ENCODE results near the gene MEAK7. TPM values are rescaled to one million over a fixed set of nuclear protein-coding genes. Genes with fewer than 3 reads are reported as not detected.

MEAK7 gene
- 28.5 TPM for total RNA-seq

- Histone ChIP-seq H3K27me3 (no peaks in the 10 kb centered on the region), H3K4me1 (peaks cover 36% of the 10 kb centered on the region), H3K27ac (peak within 1 kb of the TSS; percentile 84), H3K4me3 (peak within 1 kb of the TSS; percentile 79 to 98), H3K9me3 (no peaks in the 10 kb centered on the region), H3K36me3 (no peaks in the 10 kb centered on the region)
- TF ChIP-seq POLR2A (IDR thresholded peaks at IDR 0.05), result peak; percentile 36 to 62
- peak; percentile 90 to 93 for TF ChIP-seq POLR2AphosphoS5 (IDR thresholded peaks at IDR 0.05; ENCODE audit: insufficient read depth in 1 of 2, low read depth in 1 of 2)
- no peak for TF ChIP-seq CTCF (IDR thresholded peaks at IDR 0.05)
- intact Hi-C loops (cut with DNase I), result no loop called here
- peak in 1 of 2 donors; percentile 98 for DNase-seq (ENCODE audit: extremely low spot score in 2 of 2)
These were observed at the start of gene MEAK7 for GRCh38 chr16:84504420-84505248. TSS of gene MEAK7 (minus strand) at chr16:84504659. CDS start at chr16:84498086, 6,573 bp downstream.

- no peak for DNase-seq (ENCODE audit: extremely low spot score in 2 of 2)
- no peaks in the 10 kb centered on the region for H3K27me3 ChIP-seq
- H3K4me1 ChIP-seq, result no peaks in the 10 kb centered on the region
- no peak overlapping the region for H3K4me3 ChIP-seq
- no peak for TF ChIP-seq POLR2AphosphoS5 (IDR thresholded peaks at IDR 0.05; ENCODE audit: insufficient read depth in 1 of 2, low read depth in 1 of 2)
- no peak for TF ChIP-seq CTCF (IDR thresholded peaks at IDR 0.05)
- no peak for TF ChIP-seq POLR2A (IDR thresholded peaks at IDR 0.05)
- intact Hi-C loops (cut with DNase I), result no loop called here
- no peak overlapping the region for H3K27ac ChIP-seq
- H3K9me3 ChIP-seq, result no peaks in the 10 kb centered on the region
- H3K36me3 ChIP-seq, result no peaks in the 10 kb centered on the region
These were observed 49.5 kb upstream of the MEAK7 start for GRCh38 chr16:84553873-84554399.

GRCh38 chr16:84552135-84552534 is 47.7 kb upstream of the MEAK7 start:
- Histone ChIP-seq H3K4me3 (no peak overlapping the region), H3K4me1 (no peaks in the 10 kb centered on the region), H3K36me3 (no peaks in the 10 kb centered on the region), H3K27ac (no peak overlapping the region), H3K27me3 (no peaks in the 10 kb centered on the region), H3K9me3 (no peaks in the 10 kb centered on the region)
- no peak for DNase-seq (ENCODE audit: extremely low spot score in 2 of 2)
- no peak for TF ChIP-seq CTCF (IDR thresholded peaks at IDR 0.05)
- TF ChIP-seq POLR2AphosphoS5 (IDR thresholded peaks at IDR 0.05; ENCODE audit: insufficient read depth in 1 of 2, low read depth in 1 of 2), result no peak
- no peak for TF ChIP-seq POLR2A (IDR thresholded peaks at IDR 0.05)
- intact Hi-C loops (cut with DNase I), result no loop called here

- TF ChIP-seq POLR2A (IDR thresholded peaks at IDR 0.05), result no peak
- no peak for TF ChIP-seq POLR2AphosphoS5 (IDR thresholded peaks at IDR 0.05; ENCODE audit: insufficient read depth in 1 of 2, low read depth in 1 of 2)
- no peak for TF ChIP-seq CTCF (IDR thresholded peaks at IDR 0.05)
- Histone ChIP-seq H3K36me3 (no peaks in the 10 kb centered on the region), H3K27ac (peak overlapping the region; percentile 34), H3K27me3 (no peaks in the 10 kb centered on the region), H3K9me3 (no peaks in the 10 kb centered on the region), H3K4me1 (no peaks in the 10 kb centered on the region), H3K4me3 (no peak overlapping the region)
- no peak for DNase-seq (ENCODE audit: extremely low spot score in 2 of 2)
- intact Hi-C loops (cut with DNase I), result no loop called here
These were observed 45.6 kb upstream of the MEAK7 start for GRCh38 chr16:84550096-84550495.
